GM19468 (cell line): ENCODE data around the gene ATP11C.
"Not testable (repeated sequence)": the region's sequence is repeated elsewhere in the genome, so short reads cannot be mapped to it uniquely, and the experiment has no call there.

Experiments used
- ATAC-seq: cut with Tn5 transposase; IDR thresholded peaks from one replicate; pipeline ENCODE4 v1.9.1; 2021; ENCODE audit warnings: mild to moderate bottlenecking, moderate library complexity, moderate number of reproducible peaks; ENCODE audit not compliant: unreplicated experiment; ENCODE audit errors: extremely low read depth

The ATP11C gene

GRCh38 chrX:139751053-139751452, 181.8 kb downstream of the ATP11C start:
- ATAC-seq, result no peak

- ATAC-seq, result no peak
These were observed 182.5 kb downstream of the ATP11C start for GRCh38 chrX:139750390-139750789.

- ATAC-seq, result no peak
These were observed 193.7 kb downstream of the ATP11C start for GRCh38 chrX:139739138-139739537.

- ATAC-seq, result no peak
These were observed 194.3 kb downstream of the ATP11C start for GRCh38 chrX:139738581-139738980.

- no peak for ATAC-seq
These were observed 196.7 kb downstream of the ATP11C start for GRCh38 chrX:139736151-139736550.

GRCh38 chrX:139734996-139735395, 197.9 kb downstream of the ATP11C start:
- ATAC-seq, result no peak

GRCh38 chrX:139725720-139726119, 207.1 kb downstream of the ATP11C start:
- ATAC-seq, result peak; percentile 68

GRCh38 chrX:139724626-139725025, 208.2 kb downstream of the ATP11C start:
- no peak for ATAC-seq

- no peak for ATAC-seq
These were observed 211.9 kb downstream of the ATP11C start for GRCh38 chrX:139720979-139721378.

GRCh38 chrX:139720136-139720535, 212.7 kb downstream of the ATP11C start:
- no peak for ATAC-seq

- ATAC-seq, result no peak
These were observed 224.8 kb downstream of the ATP11C start, which contains the start of gene MCF2 for GRCh38 chrX:139708067-139708466. TSS of gene MCF2 (minus strand) at chrX:139708167. CDS start at chrX:139651744, 56,423 bp downstream.

- ATAC-seq, result no peak
These were observed 230.2 kb downstream of the ATP11C start for GRCh38 chrX:139702658-139703057.

GRCh38 chrX:139692908-139693307, 239.9 kb downstream of the ATP11C start:
- ATAC-seq, result no peak

- no peak for ATAC-seq
These were observed 240.4 kb downstream of the ATP11C start for GRCh38 chrX:139692506-139692849.

GRCh38 chrX:139691843-139692505, 240.9 kb downstream of the ATP11C start:
- no peak for ATAC-seq

GRCh38 chrX:139691493-139691842, 241.4 kb downstream of the ATP11C start:
- no peak for ATAC-seq

GRCh38 chrX:139685175-139685574, 247.7 kb downstream of the ATP11C start:
- not testable (repeated sequence) for ATAC-seq

GRCh38 chrX:139680356-139680755, 252.5 kb downstream of the ATP11C start:
- no peak for ATAC-seq
